Heart left ventricle (tissue), 13 donors: Measurements from ENCODE around the gene GPC3.

Experiments used
- POLR2A ChIP-seq, 2 donors: fragments of 450-650 bp; IDR thresholded peaks; one replicate each; pipeline ENCODE4 v1.6.1; 2017; ENCODE audit warnings: antibody characterized with exemption in 2 of 2, mild to moderate bottlenecking in 2 of 2, moderate library complexity in 2 of 2
- TF ChIP-seq, protein P1 (sequence below), 12 donors: fragments of 200-600 bp; sonication (generic) in 4 of 12; IDR thresholded peaks; one replicate each; pipeline versions ENCODE4 v1.5.0 to v1.8.0; 2018 to 2022; ENCODE audit warnings: antibody characterized with exemption in 12 of 12, mild to moderate bottlenecking in 5 of 12
- donor health status: ischemic (EF 13 %, LVEDD 7.1; RV severe dilation, severe dysfunction).
- donor health status: DM: no; HTN: yes; CAD: no.
- donor health status: DM: no; HTN: no; CAD: no.
- donor health status: ischemic (EF 25% LVEDD 6.9; RV normal size, moderate dysfunction).
- donor health status: ischemic (EF 25% LVEDD 5.7; RV mildly dilated, moderate dysfunction).
- donor health status: ischemic (EF 35%, LVEDD 5.7; RV mildly dilated, moderate dysfunction).
- donor health status: nonischemic (EF 11% LVEDD 7.7; RV severe dilation, severe dysfunction).
- donor health status: DM: yes; HTN: yes; CAD: no.
- donor health status: PGD.
- donor health status: ischemic (EF 29% LVEDD 5.4; RV normal size, mild dysfunction).
- donor health status: nonischemic (EF 23%, LVEDD 6.1; RV moderate dilation, normal function).

DNA sequence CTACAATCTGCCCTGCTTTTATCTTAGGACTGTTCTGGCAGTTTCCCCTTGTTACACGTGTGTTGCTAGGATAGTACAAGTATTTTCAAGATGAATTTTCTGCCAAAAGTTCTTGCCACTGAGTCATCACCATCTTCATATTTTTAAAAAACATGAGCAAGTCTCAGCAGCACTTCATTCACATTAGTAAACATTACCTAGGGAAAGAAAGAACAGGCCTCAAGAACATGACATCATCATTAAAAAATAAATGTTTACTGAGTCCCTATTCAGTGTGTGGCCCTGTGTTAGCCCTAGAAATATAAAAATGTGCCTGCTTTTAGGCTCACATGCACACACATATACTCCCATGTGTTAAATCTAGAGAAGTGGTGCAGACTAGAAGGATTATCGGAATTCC, 18.7 kb upstream of the GPC3 start:
- TF ChIP-seq, protein P1, sequence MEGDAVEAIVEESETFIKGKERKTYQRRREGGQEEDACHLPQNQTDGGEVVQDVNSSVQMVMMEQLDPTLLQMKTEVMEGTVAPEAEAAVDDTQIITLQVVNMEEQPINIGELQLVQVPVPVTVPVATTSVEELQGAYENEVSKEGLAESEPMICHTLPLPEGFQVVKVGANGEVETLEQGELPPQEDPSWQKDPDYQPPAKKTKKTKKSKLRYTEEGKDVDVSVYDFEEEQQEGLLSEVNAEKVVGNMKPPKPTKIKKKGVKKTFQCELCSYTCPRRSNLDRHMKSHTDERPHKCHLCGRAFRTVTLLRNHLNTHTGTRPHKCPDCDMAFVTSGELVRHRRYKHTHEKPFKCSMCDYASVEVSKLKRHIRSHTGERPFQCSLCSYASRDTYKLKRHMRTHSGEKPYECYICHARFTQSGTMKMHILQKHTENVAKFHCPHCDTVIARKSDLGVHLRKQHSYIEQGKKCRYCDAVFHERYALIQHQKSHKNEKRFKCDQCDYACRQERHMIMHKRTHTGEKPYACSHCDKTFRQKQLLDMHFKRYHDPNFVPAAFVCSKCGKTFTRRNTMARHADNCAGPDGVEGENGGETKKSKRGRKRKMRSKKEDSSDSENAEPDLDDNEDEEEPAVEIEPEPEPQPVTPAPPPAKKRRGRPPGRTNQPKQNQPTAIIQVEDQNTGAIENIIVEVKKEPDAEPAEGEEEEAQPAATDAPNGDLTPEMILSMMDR (IDR thresholded peaks at IDR 0.05), result no peak
- no peak for TF ChIP-seq POLR2A (IDR thresholded peaks at IDR 0.05)
